Measurements from ENCODE around the gene PRSS56. TPM values are rescaled to one million over a fixed set of nuclear protein-coding genes. Genes with fewer than 3 reads are reported as not detected.

Gene PRSS56
- total RNA-seq, 4 donors from 2014 or later = not detected

DNA sequence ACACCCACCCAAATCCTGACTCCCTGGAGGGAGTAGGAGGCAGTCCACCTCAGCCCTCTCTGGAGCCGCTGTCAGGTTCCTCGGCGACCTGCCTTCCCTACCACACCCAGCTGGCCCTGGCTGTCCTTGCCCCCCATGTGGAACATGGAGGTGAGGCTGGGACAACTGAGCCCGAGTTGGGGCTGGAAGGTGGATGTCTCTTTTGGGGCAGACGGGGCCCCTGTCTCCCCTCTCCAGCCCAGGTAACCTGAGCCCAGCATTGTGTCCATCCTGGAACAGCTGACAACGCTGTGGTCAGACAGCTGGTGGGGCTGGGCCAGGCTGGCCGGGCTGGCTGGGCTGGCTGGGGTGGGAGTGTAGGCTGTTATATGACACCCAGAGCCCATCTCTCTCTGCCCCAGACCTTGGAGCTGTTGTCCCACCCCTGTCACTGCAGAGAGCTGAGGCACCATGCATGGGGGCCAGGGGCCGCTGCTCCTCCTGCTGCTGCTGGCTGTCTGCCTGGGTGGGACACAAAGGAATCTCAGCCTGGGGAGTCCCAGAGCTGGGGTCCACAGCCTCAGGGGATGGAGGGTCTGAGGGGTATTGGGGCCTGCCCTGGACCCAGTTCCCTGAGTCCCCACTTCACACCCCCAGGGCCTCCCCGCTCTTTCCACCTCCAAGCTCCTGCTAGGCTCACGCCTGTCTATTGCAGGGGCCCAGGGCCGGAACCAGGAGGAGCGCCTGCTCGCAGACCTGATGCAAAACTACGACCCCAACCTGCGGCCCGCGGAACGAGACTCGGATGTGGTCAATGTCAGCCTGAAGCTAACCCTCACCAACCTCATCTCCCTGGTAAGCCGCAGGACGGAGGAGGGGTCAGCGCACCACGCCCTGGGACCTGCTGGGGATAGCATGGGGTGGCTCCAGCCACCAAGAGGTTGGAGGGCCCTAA, 19.4 kb downstream of the PRSS56 start, which contains the start of gene CHRNG:
CHRNG (plus strand) TSS at position 395 of the 934 bp plus-strand sequence; CDS start at position 451, 56 bp downstream.
- TF ChIP-seq, protein P1, sequence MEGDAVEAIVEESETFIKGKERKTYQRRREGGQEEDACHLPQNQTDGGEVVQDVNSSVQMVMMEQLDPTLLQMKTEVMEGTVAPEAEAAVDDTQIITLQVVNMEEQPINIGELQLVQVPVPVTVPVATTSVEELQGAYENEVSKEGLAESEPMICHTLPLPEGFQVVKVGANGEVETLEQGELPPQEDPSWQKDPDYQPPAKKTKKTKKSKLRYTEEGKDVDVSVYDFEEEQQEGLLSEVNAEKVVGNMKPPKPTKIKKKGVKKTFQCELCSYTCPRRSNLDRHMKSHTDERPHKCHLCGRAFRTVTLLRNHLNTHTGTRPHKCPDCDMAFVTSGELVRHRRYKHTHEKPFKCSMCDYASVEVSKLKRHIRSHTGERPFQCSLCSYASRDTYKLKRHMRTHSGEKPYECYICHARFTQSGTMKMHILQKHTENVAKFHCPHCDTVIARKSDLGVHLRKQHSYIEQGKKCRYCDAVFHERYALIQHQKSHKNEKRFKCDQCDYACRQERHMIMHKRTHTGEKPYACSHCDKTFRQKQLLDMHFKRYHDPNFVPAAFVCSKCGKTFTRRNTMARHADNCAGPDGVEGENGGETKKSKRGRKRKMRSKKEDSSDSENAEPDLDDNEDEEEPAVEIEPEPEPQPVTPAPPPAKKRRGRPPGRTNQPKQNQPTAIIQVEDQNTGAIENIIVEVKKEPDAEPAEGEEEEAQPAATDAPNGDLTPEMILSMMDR (IDR thresholded peaks at IDR 0.05) = no peak
- no peak for TF ChIP-seq POLR2A (IDR thresholded peaks at IDR 0.05)
- no peak for TF ChIP-seq EP300 (IDR thresholded peaks at IDR 0.05)
- H3K27me3 ChIP-seq = peaks cover 0 to 47% of the 10 kb centered on the region in 2 donors
- peaks cover 0 to 7% (median 0%) of the 10 kb centered on the region in 4 donors for H3K9me3 ChIP-seq
- H3K36me3 ChIP-seq = peaks cover 0 to 6% (median 0%) of the 10 kb centered on the region in 3 donors
- no peak within 1 kb of the TSS for H3K4me3 ChIP-seq
- no peak within 1 kb of the TSS for H3K27ac ChIP-seq
- 57 to 59% methylated on average over 20 of the region's 23 CpGs for WGBS, 2 donors
- no peaks in the 10 kb centered on the region for H3K4me1 ChIP-seq
- DNase-seq (ENCODE audit: low spot score in 2 of 2) = no peak

DNA sequence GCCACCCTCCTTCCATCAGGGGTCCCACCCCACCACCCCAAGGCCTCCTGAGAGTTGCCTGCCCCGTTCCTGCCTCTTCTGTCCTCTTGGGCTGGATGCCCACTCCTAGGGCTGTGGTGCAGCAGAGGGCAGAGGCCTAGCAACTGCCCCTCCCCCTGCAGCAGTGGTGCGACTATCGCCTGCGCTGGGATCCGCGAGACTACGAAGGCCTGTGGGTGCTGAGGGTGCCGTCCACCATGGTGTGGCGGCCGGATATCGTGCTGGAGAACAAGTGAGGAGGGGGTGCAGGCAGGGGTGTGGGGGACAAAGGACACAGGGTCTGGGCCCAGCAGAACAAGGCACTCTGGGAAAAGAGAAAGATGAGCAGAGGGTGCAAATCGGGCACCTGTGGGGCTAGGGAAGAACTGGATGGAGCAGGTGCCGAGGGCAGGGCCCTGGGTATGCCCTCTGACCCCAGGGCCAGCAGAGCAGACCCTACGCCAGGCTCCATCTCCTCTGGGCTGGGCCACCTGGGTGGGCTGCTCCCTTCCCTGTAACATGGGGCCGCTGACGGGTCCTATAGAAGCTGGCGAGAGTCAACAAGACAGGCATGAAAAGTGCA, 20.4 kb downstream of the PRSS56 start:
- no peak overlapping the region for H3K27ac ChIP-seq
- TF ChIP-seq, protein P1 (IDR thresholded peaks at IDR 0.05) = no peak
- no peak for TF ChIP-seq POLR2A (IDR thresholded peaks at IDR 0.05)
- DNase-seq (ENCODE audit: low spot score in 2 of 2) = no peak
- no peak overlapping the region for H3K4me3 ChIP-seq
- peaks cover 0 to 12% (median 0%) of the 10 kb centered on the region in 4 donors for H3K9me3 ChIP-seq
- H3K36me3 ChIP-seq = peaks cover 0 to 15% (median 0%) of the 10 kb centered on the region in 3 donors
- no peaks in the 10 kb centered on the region for H3K4me1 ChIP-seq
- 77 to 89% methylated on average over 16 to 17 of the region's 17 CpGs for WGBS, 2 donors
- peaks cover 0 to 39% of the 10 kb centered on the region in 2 donors for H3K27me3 ChIP-seq

DNA sequence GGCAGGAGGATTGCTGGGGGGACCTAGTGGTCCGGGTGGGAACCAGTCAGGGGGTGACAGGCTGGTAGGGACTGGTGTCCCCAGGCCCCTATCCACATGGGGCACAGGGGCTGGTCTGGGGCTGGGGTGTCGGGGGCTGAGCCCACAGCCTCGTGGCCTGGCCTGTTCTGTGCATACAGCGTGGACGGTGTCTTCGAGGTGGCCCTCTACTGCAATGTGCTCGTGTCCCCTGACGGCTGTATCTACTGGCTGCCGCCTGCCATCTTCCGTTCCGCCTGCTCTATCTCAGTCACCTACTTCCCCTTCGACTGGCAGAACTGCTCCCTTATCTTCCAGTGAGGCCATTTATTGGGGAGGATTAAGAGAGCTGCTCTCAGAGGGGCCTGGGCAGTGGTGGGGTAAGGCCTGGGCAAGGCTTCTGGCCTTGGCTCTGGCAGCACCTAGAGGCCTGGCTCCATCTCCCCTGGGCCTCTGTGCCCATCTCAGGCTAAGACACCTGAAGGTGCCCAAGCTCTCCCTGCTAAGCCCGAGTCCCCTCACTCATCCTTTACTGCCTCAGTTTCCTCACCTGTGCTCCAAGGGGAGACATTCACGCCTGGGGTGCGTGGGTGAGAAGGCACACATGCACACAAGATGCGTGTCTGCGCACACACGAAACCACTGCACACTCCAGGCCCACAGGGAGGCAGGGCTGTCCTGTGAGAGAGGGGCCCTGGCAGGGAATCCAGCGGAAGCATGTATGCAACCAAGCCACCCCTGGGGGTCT, 21.2 kb downstream of the PRSS56 start:
- H3K27me3 ChIP-seq = peaks cover 0 to 31% of the 10 kb centered on the region in 2 donors
- peaks cover 0 to 8% (median 0%) of the 10 kb centered on the region in 4 donors for H3K9me3 ChIP-seq
- peaks cover 0 to 24% (median 0%) of the 10 kb centered on the region in 3 donors for H3K36me3 ChIP-seq
- no peak overlapping the region for H3K27ac ChIP-seq
- DNase-seq (ENCODE audit: low spot score in 2 of 2) = no peak
- no peak overlapping the region for H3K4me3 ChIP-seq
- 74 to 75% methylated on average over 15 to 19 of the region's 19 CpGs for whole genome bisulfite sequencing, 2 donors
- TF ChIP-seq POLR2A (IDR thresholded peaks at IDR 0.05) (no peak), EP300 (IDR thresholded peaks at IDR 0.05) (no peak)
- TF ChIP-seq, protein P1 (IDR thresholded peaks at IDR 0.05) = no peak
- no peaks in the 10 kb centered on the region for H3K4me1 ChIP-seq

DNA sequence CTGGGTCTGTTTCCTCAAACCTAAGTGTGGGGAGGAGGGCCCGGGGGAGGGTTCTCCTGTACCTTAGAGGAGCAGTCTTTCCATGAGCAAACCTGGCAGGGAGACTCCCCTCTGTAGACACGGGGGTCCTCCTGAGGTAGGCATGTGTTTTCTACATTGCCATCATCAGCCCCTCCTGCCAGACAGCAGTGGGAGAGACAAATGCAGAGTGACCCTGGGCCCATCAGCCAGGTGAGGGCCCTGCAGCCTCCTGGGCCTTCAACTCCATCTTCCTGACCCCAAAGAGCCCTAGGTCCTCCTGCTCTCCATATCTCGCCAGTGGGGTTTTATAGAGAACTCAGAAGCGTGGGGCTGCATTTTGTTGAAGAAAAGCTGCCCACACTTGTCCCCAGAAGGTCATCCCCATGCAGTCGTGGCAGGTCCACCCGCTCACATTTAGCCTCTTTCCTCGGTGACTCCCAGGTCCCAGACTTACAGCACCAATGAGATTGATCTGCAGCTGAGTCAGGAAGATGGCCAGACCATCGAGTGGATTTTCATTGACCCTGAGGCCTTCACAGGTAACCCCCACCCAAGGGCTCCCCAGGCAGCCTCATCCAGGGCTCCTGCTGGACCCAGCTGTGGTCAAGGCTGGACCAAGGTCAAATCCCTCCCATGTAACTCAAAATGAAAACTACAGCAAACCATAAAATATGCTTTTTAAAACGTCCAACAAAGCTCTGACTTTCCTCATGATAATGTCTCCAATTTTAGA, 21.9 kb downstream of the PRSS56 start:
- WGBS, 2 donors = 65 to 69% methylated on average over 9 of the region's 9 CpGs
- Histone ChIP-seq H3K9me3 (peaks cover 0 to 7% (median 0%) of the 10 kb centered on the region in 4 donors), H3K27me3 (peaks cover 0 to 23% of the 10 kb centered on the region in 2 donors), H3K4me1 (no peaks in the 10 kb centered on the region), H3K27ac (no peak overlapping the region), H3K4me3 (no peak overlapping the region), H3K36me3 (peaks cover 0 to 31% (median 0%) of the 10 kb centered on the region in 3 donors)
- DNase-seq (ENCODE audit: low spot score in 2 of 2) = no peak
- TF ChIP-seq, protein P1 (IDR thresholded peaks at IDR 0.05) = no peak
- TF ChIP-seq POLR2A (IDR thresholded peaks at IDR 0.05) (no peak), EP300 (IDR thresholded peaks at IDR 0.05) (no peak)
